ENCODE data around the gene RAX. TPM values are rescaled to one million over a fixed set of nuclear protein-coding genes. Genes with fewer than 3 reads are reported as not detected.

The RAX gene
- not detected in 2 replicates for total RNA-seq

- Histone ChIP-seq H3K4me3 (ENCODE audit: low read depth, low read length) (no peak within 1 kb of the TSS), H3K36me3 (ENCODE audit: control insufficient read depth, insufficient read depth, low read length) (no peaks in the 10 kb centered on the region), H3K27me3 (ENCODE audit: control insufficient read depth, insufficient read depth, low read length) (peaks cover 82% of the 10 kb centered on the region)
- no peak for DNase-seq (ENCODE audit: low read depth)
- TF ChIP-seq CTCF (IDR thresholded peaks at IDR 0.05; ENCODE audit: insufficient read depth, low read length, poor library complexity, severe bottlenecking), result peak; percentile 40
Measured at GRCh38 chr18:59272891-59273758, at the start of gene RAX. RAX (minus strand) TSS chr18:59273454; CDS start chr18:59273206, 248 bp downstream.

GRCh38 chr18:59318460-59319050 lies 45.3 kb upstream of the RAX start, which contains the start of gene CPLX4:
CPLX4 (minus strand) TSS chr18:59318649; CDS start chr18:59318462, 187 bp downstream.
- Histone ChIP-seq H3K4me3 (ENCODE audit: low read depth, low read length) (no peak within 1 kb of the TSS), H3K27me3 (ENCODE audit: control insufficient read depth, insufficient read depth, low read length) (no peaks in the 10 kb centered on the region), H3K36me3 (ENCODE audit: control insufficient read depth, insufficient read depth, low read length) (no peaks in the 10 kb centered on the region)
- TF ChIP-seq CTCF (IDR thresholded peaks at IDR 0.05; ENCODE audit: insufficient read depth, low read length, poor library complexity, severe bottlenecking), result no peak
- no peak for DNase-seq (ENCODE audit: low read depth)

- DNase-seq (ENCODE audit: low read depth), result no peak
- peaks cover 2% of the 10 kb centered on the region for H3K27me3 ChIP-seq (ENCODE audit: control insufficient read depth, insufficient read depth, low read length)
- no peak overlapping the region for H3K4me3 ChIP-seq (ENCODE audit: low read depth, low read length)
- H3K36me3 ChIP-seq (ENCODE audit: control insufficient read depth, insufficient read depth, low read length), result no peaks in the 10 kb centered on the region
- TF ChIP-seq CTCF (IDR thresholded peaks at IDR 0.05; ENCODE audit: insufficient read depth, low read length, poor library complexity, severe bottlenecking), result no peak
Measured at GRCh38 chr18:59311631-59312030, 38.4 kb upstream of the RAX start.

GRCh38 chr18:59308938-59309260 lies 35.6 kb upstream of the RAX start:
- Histone ChIP-seq H3K4me3 (ENCODE audit: low read depth, low read length) (no peak overlapping the region), H3K36me3 (ENCODE audit: control insufficient read depth, insufficient read depth, low read length) (no peaks in the 10 kb centered on the region), H3K27me3 (ENCODE audit: control insufficient read depth, insufficient read depth, low read length) (peaks cover 5% of the 10 kb centered on the region)
- no peak for DNase-seq (ENCODE audit: low read depth)
- no peak for TF ChIP-seq CTCF (IDR thresholded peaks at IDR 0.05; ENCODE audit: insufficient read depth, low read length, poor library complexity, severe bottlenecking)

- peaks cover 5% of the 10 kb centered on the region for H3K27me3 ChIP-seq (ENCODE audit: control insufficient read depth, insufficient read depth, low read length)
- no peak for DNase-seq (ENCODE audit: low read depth)
- no peaks in the 10 kb centered on the region for H3K36me3 ChIP-seq (ENCODE audit: control insufficient read depth, insufficient read depth, low read length)
- TF ChIP-seq CTCF (IDR thresholded peaks at IDR 0.05; ENCODE audit: insufficient read depth, low read length, poor library complexity, severe bottlenecking), result peak; percentile 62
- H3K4me3 ChIP-seq (ENCODE audit: low read depth, low read length), result no peak overlapping the region
Measured at GRCh38 chr18:59308248-59308937, 35.1 kb upstream of the RAX start.

All from kidney epithelial cell (primary cell).